Measurements from ENCODE around the gene ADSS1. TPM values are rescaled to one million over a fixed set of nuclear protein-coding genes. Genes with fewer than 3 reads are reported as not detected.
A peak's percentile ranks its signal among the peaks of the same experiment; 100 is the strongest.

The ADSS1 gene
- polyA plus RNA-seq, 1 donor (not counting 4 experiments of a cell fraction or from before 2014, with no cell fraction given): 1.7 TPM

GRCh38 chr14:104687601-104688504 is 36.2 kb upstream of the ADSS1 start:
- peaks cover 34% of the 10 kb centered on the region for H3K79me2 ChIP-seq (ENCODE audit: control insufficient read depth, insufficient read depth, low read length)
- H2AFZ ChIP-seq (ENCODE audit: control insufficient read depth, low read length): peak overlapping the region; percentile 46
- peak overlapping the region; percentile 75 for H3K4me2 ChIP-seq (ENCODE audit: control insufficient read depth, extremely low read depth, insufficient read depth, low read depth, low read length)
- H3K4me1 ChIP-seq (ENCODE audit: control insufficient read depth, extremely low read depth, insufficient read depth, low read length): peaks cover 43% of the 10 kb centered on the region
- DNase-seq (ENCODE audit: low read depth, low spot score) (no peak), FAIRE-seq (peak; percentile 71)
- no peaks in the 10 kb centered on the region for H3K27me3 ChIP-seq (ENCODE audit: control insufficient read depth, extremely low read depth, insufficient read depth, low read length)
- peaks cover 20% of the 10 kb centered on the region for H4K20me1 ChIP-seq (ENCODE audit: control insufficient read depth, extremely low read depth, insufficient read depth, low read length)
- no peaks in the 10 kb centered on the region for H3K9me3 ChIP-seq (ENCODE audit: control insufficient read depth, low read depth, low read length)
- H3K4me3 ChIP-seq (ENCODE audit: control insufficient read depth in 2 of 3, extremely low read depth in 1 of 3, insufficient read depth in 2 of 3, low read depth in 1 of 3, low read length in 3 of 3): peak overlapping the region in 1 of 3 experiments; percentile 42
- H3K36me3 ChIP-seq (ENCODE audit: control insufficient read depth in 2 of 2, extremely low read depth in 1 of 2, insufficient read depth in 2 of 2, low read length in 2 of 2): peaks cover 6 to 9% of the 10 kb centered on the region in 2 experiments
- peak overlapping the region; percentile 34 for H3K9ac ChIP-seq (ENCODE audit: control insufficient read depth, extremely low read depth, insufficient read depth, low read length)
- TF ChIP-seq, protein P1, sequence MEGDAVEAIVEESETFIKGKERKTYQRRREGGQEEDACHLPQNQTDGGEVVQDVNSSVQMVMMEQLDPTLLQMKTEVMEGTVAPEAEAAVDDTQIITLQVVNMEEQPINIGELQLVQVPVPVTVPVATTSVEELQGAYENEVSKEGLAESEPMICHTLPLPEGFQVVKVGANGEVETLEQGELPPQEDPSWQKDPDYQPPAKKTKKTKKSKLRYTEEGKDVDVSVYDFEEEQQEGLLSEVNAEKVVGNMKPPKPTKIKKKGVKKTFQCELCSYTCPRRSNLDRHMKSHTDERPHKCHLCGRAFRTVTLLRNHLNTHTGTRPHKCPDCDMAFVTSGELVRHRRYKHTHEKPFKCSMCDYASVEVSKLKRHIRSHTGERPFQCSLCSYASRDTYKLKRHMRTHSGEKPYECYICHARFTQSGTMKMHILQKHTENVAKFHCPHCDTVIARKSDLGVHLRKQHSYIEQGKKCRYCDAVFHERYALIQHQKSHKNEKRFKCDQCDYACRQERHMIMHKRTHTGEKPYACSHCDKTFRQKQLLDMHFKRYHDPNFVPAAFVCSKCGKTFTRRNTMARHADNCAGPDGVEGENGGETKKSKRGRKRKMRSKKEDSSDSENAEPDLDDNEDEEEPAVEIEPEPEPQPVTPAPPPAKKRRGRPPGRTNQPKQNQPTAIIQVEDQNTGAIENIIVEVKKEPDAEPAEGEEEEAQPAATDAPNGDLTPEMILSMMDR (optimal IDR thresholded peaks at IDR 0.05 in 1 of 3, IDR thresholded peaks at IDR 0.05 in 1 of 3, conservative IDR thresholded peaks at IDR 0.05 in 1 of 3; ENCODE audit: extremely low read depth in 1 of 3, insufficient read depth in 2 of 3, low read length in 3 of 3): no peak
- no peak for TF ChIP-seq EZH2 (IDR thresholded peaks at IDR 0.05; ENCODE audit: low read length)
- H3K27ac ChIP-seq (ENCODE audit: control insufficient read depth, insufficient read depth, low read length): peak overlapping the region; percentile 53
- dilution Hi-C loops (cut with MboI; ENCODE audit: extremely low pct_ligation_motif_present, low sequenced_read_pairs): no loop called here
- H3K9me1 ChIP-seq (ENCODE audit: control insufficient read depth, extremely low read depth, insufficient read depth, low read length): peaks cover 3% of the 10 kb centered on the region

DNA sequence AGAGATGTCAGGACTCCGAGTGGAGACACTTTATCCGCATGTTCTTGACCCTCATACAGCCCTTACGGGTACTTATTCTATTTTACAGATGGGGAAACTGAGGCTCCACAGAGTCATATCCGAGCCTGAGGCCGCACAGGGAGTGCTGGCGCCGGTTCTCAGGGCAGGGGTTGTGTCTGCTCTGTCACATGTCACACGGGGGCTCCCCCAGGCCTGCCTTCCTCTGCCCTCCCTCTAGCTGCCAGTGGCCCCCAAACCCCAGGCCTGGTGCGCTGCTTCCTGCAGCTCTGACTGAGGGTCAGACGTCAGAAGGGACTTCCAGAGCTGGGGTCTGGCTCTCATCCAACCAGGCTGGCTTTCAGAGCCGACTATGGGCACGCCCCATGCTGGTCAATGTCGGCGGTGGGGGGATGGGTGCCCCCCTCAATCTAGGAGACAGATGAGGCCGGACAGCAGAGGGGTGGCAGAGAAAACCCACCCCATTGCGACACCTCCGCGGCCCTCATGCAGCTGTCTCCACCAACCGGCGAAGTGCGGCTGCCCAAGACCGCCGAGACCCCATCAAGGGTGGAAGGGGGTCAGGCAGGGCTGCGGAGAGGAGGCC is 35.4 kb upstream of the ADSS1 start:
- Histone ChIP-seq H3K4me1 (ENCODE audit: control insufficient read depth, extremely low read depth, insufficient read depth, low read length) (peaks cover 48% of the 10 kb centered on the region), H3K4me2 (ENCODE audit: control insufficient read depth, extremely low read depth, insufficient read depth, low read depth, low read length) (peak overlapping the region; percentile 75), H3K9me3 (ENCODE audit: control insufficient read depth, low read depth, low read length) (no peaks in the 10 kb centered on the region), H3K36me3 (ENCODE audit: control insufficient read depth in 2 of 2, extremely low read depth in 1 of 2, insufficient read depth in 2 of 2, low read length in 2 of 2) (peaks cover 6 to 9% of the 10 kb centered on the region in 2 experiments), H3K9me1 (ENCODE audit: control insufficient read depth, extremely low read depth, insufficient read depth, low read length) (peaks cover 3% of the 10 kb centered on the region), H2AFZ (ENCODE audit: control insufficient read depth, low read length) (peak overlapping the region; percentile 47), H3K27ac (ENCODE audit: control insufficient read depth, insufficient read depth, low read length) (peak overlapping the region; percentile 53), H3K9ac (ENCODE audit: control insufficient read depth, extremely low read depth, insufficient read depth, low read length) (peak overlapping the region; percentile 34), H3K79me2 (ENCODE audit: control insufficient read depth, insufficient read depth, low read length) (peaks cover 41% of the 10 kb centered on the region), H3K4me3 (ENCODE audit: control insufficient read depth in 2 of 3, extremely low read depth in 1 of 3, insufficient read depth in 2 of 3, low read depth in 1 of 3, low read length in 3 of 3) (peak overlapping the region; percentile 24 to 46 (median 27)), H4K20me1 (ENCODE audit: control insufficient read depth, extremely low read depth, insufficient read depth, low read length) (peaks cover 25% of the 10 kb centered on the region), H3K27me3 (ENCODE audit: control insufficient read depth, extremely low read depth, insufficient read depth, low read length) (no peaks in the 10 kb centered on the region)
- TF ChIP-seq, protein P1 (optimal IDR thresholded peaks at IDR 0.05 in 1 of 3, IDR thresholded peaks at IDR 0.05 in 1 of 3, conservative IDR thresholded peaks at IDR 0.05 in 1 of 3; ENCODE audit: extremely low read depth in 1 of 3, insufficient read depth in 2 of 3, low read length in 3 of 3): no peak
- TF ChIP-seq EZH2 (IDR thresholded peaks at IDR 0.05; ENCODE audit: low read length): no peak
- dilution Hi-C loops (cut with MboI; ENCODE audit: extremely low pct_ligation_motif_present, low sequenced_read_pairs): no loop called here
- DNase-seq (ENCODE audit: low read depth, low spot score) (no peak), FAIRE-seq (no peak)

All from keratinocyte (primary cell).